ENCODE results near the gene SLC24A3. TPM values are rescaled to one million over a fixed set of nuclear protein-coding genes. Genes with fewer than 3 reads are reported as not detected.

The SLC24A3 gene
- polyA plus RNA-seq, 1 donor (not counting 4 experiments of a cell fraction or from before 2014, with no cell fraction given): 0.17 TPM

DNA sequence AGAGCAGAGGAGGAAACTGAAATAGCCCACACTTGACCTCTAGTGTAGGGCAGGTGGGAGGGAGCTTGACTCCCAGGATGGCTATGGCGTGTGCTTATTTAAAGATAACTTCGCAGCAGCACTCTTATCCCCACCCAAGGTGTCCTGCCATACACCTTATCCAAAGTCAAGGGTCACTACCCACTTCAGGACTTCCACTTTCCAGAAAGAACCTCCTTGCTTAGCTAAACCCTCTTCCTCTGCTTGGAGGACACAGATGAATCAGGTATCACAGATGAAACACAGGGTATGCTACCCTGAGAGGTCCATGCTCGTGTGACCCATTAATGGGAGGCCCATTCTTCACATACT is 547.9 kb downstream of the SLC24A3 start:
- Histone ChIP-seq H3K9me3 (ENCODE audit: control insufficient read depth, low read depth, low read length) (no peaks in the 10 kb centered on the region), H3K27me3 (ENCODE audit: control insufficient read depth, extremely low read depth, insufficient read depth, low read length) (peaks cover 3% of the 10 kb centered on the region), H4K20me1 (ENCODE audit: control insufficient read depth, extremely low read depth, insufficient read depth, low read length) (no peaks in the 10 kb centered on the region), H3K4me1 (ENCODE audit: control insufficient read depth, extremely low read depth, insufficient read depth, low read length) (peaks cover 14% of the 10 kb centered on the region), H3K9me1 (ENCODE audit: control insufficient read depth, extremely low read depth, insufficient read depth, low read length) (no peaks in the 10 kb centered on the region), H3K27ac (ENCODE audit: control insufficient read depth, insufficient read depth, low read length) (no peak overlapping the region), H3K36me3 (ENCODE audit: control insufficient read depth in 2 of 2, extremely low read depth in 1 of 2, insufficient read depth in 2 of 2, low read length in 2 of 2) (no peaks in the 10 kb centered on the region), H3K4me2 (ENCODE audit: control insufficient read depth, extremely low read depth, insufficient read depth, low read depth, low read length) (no peak overlapping the region), H2AFZ (ENCODE audit: control insufficient read depth, low read length) (no peak overlapping the region), H3K79me2 (ENCODE audit: control insufficient read depth, insufficient read depth, low read length) (no peaks in the 10 kb centered on the region), H3K4me3 (ENCODE audit: control insufficient read depth in 2 of 3, extremely low read depth in 1 of 3, insufficient read depth in 2 of 3, low read depth in 1 of 3, low read length in 3 of 3) (no peak overlapping the region), H3K9ac (ENCODE audit: control insufficient read depth, extremely low read depth, insufficient read depth, low read length) (no peak overlapping the region)
- DNase-seq (ENCODE audit: low read depth, low spot score) (no peak), FAIRE-seq (no peak)
- TF ChIP-seq, protein P1, sequence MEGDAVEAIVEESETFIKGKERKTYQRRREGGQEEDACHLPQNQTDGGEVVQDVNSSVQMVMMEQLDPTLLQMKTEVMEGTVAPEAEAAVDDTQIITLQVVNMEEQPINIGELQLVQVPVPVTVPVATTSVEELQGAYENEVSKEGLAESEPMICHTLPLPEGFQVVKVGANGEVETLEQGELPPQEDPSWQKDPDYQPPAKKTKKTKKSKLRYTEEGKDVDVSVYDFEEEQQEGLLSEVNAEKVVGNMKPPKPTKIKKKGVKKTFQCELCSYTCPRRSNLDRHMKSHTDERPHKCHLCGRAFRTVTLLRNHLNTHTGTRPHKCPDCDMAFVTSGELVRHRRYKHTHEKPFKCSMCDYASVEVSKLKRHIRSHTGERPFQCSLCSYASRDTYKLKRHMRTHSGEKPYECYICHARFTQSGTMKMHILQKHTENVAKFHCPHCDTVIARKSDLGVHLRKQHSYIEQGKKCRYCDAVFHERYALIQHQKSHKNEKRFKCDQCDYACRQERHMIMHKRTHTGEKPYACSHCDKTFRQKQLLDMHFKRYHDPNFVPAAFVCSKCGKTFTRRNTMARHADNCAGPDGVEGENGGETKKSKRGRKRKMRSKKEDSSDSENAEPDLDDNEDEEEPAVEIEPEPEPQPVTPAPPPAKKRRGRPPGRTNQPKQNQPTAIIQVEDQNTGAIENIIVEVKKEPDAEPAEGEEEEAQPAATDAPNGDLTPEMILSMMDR (optimal IDR thresholded peaks at IDR 0.05 in 1 of 3, IDR thresholded peaks at IDR 0.05 in 1 of 3, conservative IDR thresholded peaks at IDR 0.05 in 1 of 3; ENCODE audit: extremely low read depth in 1 of 3, insufficient read depth in 2 of 3, low read length in 3 of 3): no peak
- no peak for TF ChIP-seq EZH2 (IDR thresholded peaks at IDR 0.05; ENCODE audit: low read length)
- dilution Hi-C loops (cut with MboI; ENCODE audit: extremely low pct_ligation_motif_present, low sequenced_read_pairs): no loop called here

DNA sequence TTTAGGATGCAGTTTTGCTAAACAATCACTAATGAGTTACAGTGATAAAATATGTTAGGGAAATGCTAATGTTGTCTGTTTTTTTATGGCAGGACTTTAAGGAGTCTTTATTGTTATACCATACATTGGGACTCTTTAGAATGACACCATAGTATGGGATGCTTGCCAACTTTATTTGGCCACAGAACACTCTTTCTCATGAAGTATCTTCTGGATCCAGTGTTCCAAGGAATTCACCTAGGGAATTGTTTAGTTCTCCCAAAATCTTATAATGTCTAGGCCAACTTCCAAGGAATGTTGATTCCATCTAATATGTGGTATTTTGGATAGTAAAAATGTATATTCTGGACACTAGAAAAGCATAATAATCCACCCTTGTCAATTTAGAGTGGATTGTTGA is 548.9 kb downstream of the SLC24A3 start:
- dilution Hi-C loops (cut with MboI; ENCODE audit: extremely low pct_ligation_motif_present, low sequenced_read_pairs): no loop called here
- Histone ChIP-seq H3K9me3 (ENCODE audit: control insufficient read depth, low read depth, low read length) (no peaks in the 10 kb centered on the region), H3K4me2 (ENCODE audit: control insufficient read depth, extremely low read depth, insufficient read depth, low read depth, low read length) (no peak overlapping the region), H3K79me2 (ENCODE audit: control insufficient read depth, insufficient read depth, low read length) (no peaks in the 10 kb centered on the region), H3K27me3 (ENCODE audit: control insufficient read depth, extremely low read depth, insufficient read depth, low read length) (peaks cover 3% of the 10 kb centered on the region), H4K20me1 (ENCODE audit: control insufficient read depth, extremely low read depth, insufficient read depth, low read length) (no peaks in the 10 kb centered on the region), H3K4me3 (ENCODE audit: control insufficient read depth in 2 of 3, extremely low read depth in 1 of 3, insufficient read depth in 2 of 3, low read depth in 1 of 3, low read length in 3 of 3) (no peak overlapping the region), H3K9me1 (ENCODE audit: control insufficient read depth, extremely low read depth, insufficient read depth, low read length) (no peaks in the 10 kb centered on the region), H3K27ac (ENCODE audit: control insufficient read depth, insufficient read depth, low read length) (no peak overlapping the region), H3K4me1 (ENCODE audit: control insufficient read depth, extremely low read depth, insufficient read depth, low read length) (peaks cover 14% of the 10 kb centered on the region), H3K9ac (ENCODE audit: control insufficient read depth, extremely low read depth, insufficient read depth, low read length) (no peak overlapping the region), H3K36me3 (ENCODE audit: control insufficient read depth in 2 of 2, extremely low read depth in 1 of 2, insufficient read depth in 2 of 2, low read length in 2 of 2) (no peaks in the 10 kb centered on the region), H2AFZ (ENCODE audit: control insufficient read depth, low read length) (no peak overlapping the region)
- FAIRE-seq (no peak), DNase-seq (ENCODE audit: low read depth, low spot score) (no peak)
- TF ChIP-seq EZH2 (IDR thresholded peaks at IDR 0.05; ENCODE audit: low read length): no peak
- TF ChIP-seq, protein P1 (optimal IDR thresholded peaks at IDR 0.05 in 1 of 3, IDR thresholded peaks at IDR 0.05 in 1 of 3, conservative IDR thresholded peaks at IDR 0.05 in 1 of 3; ENCODE audit: extremely low read depth in 1 of 3, insufficient read depth in 2 of 3, low read length in 3 of 3): no peak
